Activated CD4-positive, alpha-beta T cell treated with anti-CD3 and anti-CD28 coated beads, Interleukin-2, amount 50 U/mL, for 24 hours (primary cell): ENCODE measurements around the gene SNX30.

ENCODE experiments used
- DNase-seq, 2 donors: peaks; one replicate each; pipeline ENCODE4 v3.0.0-alpha.2; 2020; ENCODE audit warnings: low read depth in 1 of 2, low spot score in 1 of 2

Gene SNX30

GRCh38 chr9:112752334-112753125 lies 2.0 kb downstream of the SNX30 start:
- no peak for DNase-seq

GRCh38 chr9:112753725-112754124 lies 3.2 kb downstream of the SNX30 start:
- DNase-seq: no peak

DNA sequence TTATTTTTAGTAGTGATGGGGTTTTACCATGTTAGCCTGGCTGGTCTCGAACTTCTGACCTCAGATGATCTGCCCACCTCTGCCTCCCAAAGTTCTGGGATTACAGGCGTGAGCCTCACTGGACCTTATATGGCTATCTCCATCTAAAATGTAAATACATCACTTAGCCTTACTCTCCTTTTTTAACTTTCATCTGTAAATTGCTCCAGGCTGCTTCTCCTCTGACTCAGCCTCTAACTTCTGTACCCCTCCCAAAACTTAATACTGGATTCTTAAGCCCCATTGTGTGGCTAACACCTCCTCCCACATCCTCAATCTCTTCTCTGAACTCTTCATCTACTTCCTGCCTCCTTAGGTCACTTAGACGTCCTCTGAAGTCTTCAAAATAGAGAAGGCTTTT lies 4.0 kb downstream of the SNX30 start:
- DNase-seq: peak in 1 of 2 donors; percentile 38

- DNase-seq: no peak
These were observed 4.5 kb downstream of the SNX30 start for GRCh38 chr9:112755016-112755427.

DNA sequence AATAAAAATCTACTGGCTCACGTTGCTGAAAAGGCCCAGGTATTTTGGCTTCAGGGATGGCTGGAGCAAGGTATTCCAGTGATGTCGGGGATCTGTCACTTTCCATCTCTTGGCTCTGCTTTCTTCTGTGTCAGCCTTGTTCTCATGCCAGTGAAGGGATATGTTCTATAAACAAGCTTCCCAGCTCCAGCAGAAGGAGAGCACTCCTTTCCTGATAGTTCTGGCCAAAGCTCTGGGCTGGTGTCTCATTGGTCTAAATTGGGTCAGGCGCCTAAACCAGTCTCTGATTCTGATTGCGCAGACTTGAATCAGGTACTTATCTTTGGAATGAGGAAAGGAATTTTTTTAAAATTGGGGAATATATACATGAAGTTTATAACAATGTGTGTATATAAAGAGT lies 5.1 kb downstream of the SNX30 start:
- no peak for DNase-seq

DNA sequence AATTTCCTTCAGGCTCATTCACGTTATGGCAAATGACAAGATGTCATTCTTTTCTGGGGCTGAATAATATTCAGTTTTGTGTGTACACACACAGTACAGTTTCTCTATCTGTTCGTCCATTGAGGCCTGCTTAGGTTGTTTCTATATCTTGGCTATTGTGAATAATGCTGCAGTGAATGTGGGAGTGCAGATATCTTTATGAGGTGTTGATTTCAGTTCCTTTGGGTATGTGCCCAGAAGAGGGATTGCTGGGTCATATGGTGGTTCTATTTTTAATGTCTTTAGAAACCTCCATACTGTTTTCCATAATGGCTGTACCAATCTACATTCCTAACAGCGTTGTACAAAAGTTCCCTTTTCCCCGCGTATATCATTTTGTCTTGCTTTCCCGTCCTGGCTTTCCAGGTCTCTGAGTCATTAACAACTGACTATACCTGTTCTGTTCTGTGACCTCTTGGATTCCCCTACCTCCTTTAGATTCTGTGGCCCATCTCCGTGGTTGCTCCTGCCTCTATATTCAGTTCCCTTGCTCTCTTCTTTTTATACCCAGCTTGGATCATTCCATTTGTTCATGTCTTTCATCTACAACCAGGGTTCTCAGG lies 6.8 kb downstream of the SNX30 start:
- no peak for DNase-seq

DNA sequence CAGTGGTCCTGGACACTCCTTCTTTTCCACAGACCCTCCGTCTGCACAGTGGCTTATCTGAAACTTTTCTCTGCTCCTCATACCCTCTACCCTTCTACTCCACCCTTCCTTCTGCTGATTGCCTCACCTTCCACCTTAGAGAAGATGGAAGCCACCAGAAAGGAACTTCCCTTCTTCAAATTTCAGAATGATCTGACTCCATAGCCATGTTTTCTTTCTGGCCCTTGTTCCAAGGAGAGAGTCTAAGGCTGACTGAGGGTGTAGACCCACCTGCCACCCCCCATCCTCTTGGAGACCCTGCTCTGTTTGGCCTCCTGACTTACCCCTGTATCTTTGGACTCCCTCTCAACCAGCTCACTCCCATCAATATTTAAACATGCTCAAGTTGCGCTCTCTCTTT lies 7.4 kb downstream of the SNX30 start:
- DNase-seq: no peak

- DNase-seq: no peak
These were observed 10.3 kb downstream of the SNX30 start for GRCh38 chr9:112760821-112761220.

GRCh38 chr9:112761912-112762655 lies 11.5 kb downstream of the SNX30 start:
- no peak for DNase-seq

DNA sequence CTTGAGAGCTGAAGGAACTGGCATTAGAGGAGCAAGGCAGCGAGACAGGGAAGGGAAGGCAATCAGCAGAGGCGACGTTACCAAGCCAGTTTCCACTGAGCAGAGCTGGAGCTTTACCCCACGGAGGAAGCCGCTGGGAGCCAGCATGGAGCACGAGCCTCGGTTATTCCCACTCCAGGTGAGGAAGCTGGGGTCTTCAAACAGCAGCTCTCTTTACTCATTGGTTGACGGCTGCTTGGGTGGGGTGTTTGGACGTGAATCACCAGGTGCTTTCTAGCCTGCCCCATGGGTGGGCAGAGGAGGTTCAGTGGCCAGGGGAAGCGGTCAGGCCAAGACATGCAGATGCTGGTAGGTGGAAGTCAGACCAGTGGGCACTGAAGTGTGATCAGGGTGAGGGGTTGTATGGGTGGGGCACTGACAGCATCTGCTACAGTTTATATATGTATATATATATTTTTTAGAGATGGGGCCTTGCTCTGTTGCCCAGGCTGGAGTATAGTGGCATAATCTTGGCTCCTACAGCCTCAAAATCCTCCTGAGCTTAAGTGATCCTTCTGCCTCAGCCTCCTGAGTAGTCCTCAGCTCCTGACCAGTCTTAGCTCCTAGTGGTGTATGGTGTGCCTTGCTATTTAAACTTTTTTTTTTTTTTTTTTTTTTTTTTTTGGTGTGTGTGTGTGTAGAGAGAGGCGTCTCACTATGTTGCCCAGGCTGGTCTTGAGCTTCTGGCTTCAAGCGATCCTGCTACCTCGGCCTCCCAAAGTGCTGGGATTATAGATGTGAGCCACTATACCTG lies 12.4 kb downstream of the SNX30 start:
- DNase-seq: no peak

GRCh38 chr9:112764344-112764743 lies 13.8 kb downstream of the SNX30 start:
- DNase-seq: no peak

GRCh38 chr9:112764837-112765236 lies 14.3 kb downstream of the SNX30 start:
- DNase-seq: no peak

- no peak for DNase-seq
These were observed 14.7 kb downstream of the SNX30 start for GRCh38 chr9:112765281-112765680.

- no peak for DNase-seq
These were observed 21.0 kb downstream of the SNX30 start for GRCh38 chr9:112771359-112772214.

- DNase-seq: no peak
These were observed 21.6 kb downstream of the SNX30 start for GRCh38 chr9:112772215-112772509.

DNA sequence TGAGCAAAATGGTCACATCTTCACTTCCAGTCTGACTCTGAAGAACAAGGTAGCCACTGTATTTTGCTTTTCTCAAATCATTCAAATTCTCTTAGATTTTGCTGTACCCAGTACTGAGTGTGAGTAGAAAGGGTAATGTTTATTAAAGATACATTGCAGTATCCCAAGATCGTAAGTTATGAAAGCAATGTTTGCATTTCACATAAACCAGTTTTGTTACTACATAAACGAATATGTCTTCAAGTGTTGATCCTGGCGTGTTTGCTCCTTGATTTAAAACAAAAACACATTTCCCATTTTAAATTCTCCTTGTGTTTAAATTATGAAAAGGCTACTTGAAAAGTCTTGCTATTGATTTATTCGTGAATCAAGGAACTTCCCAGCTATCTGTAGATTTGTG lies 22.0 kb downstream of the SNX30 start:
- DNase-seq: no peak

GRCh38 chr9:112774006-112774996 lies 23.7 kb downstream of the SNX30 start:
- DNase-seq: no peak

GRCh38 chr9:112777914-112778313 lies 27.4 kb downstream of the SNX30 start:
- no peak for DNase-seq

GRCh38 chr9:112780450-112781036 lies 30.0 kb downstream of the SNX30 start:
- DNase-seq: no peak
